ENCODE measurements around the gene ATP8B3.

The ATP8B3 gene

DNA sequence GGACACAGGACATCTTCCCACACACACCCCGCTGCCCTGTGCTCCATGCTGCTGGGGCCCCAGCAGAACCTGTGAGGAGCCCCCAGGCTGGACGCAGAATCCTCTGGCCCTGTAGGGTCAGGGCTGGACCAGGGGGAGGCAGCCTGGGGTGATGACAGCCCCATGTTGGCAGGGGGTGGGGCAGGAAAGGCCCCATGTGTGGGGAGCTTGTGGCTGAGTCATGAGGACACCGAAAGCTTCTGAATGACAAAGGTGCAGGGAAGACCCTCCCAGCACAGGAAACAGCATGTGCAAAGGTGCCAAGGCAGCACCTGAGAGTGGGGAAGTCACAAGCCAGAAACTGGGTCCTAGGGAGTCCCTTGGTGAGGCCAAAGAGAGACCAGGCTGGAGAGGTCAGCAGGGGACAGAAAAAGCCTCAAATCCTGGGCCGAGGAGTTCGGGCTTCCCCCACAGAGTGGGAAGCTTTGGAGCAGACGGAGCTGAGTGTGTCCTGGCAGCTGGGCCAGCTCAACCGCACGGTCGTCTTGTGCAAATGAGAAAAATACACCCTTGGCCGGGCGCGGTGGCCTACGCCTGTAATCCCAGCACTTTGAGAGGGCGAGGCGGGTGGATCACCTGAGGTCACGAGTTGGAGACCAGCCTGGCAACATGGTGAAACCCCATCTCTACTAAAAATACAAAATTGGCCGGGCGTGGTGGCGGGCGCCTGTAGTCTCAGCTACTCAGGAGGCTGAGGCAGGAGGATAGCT lies 17.5 kb downstream of the ATP8B3 start:
- no peaks in the 10 kb centered on the region for H3K79me2 ChIP-seq (ENCODE audit: insufficient read depth, low read length)
- H3K4me2 ChIP-seq (ENCODE audit: low read depth, low read length, poor library complexity, severe bottlenecking): no peak overlapping the region

GRCh38 chr19:1791879-1792278 lies 20.2 kb downstream of the ATP8B3 start:
- no peak overlapping the region for H3K4me2 ChIP-seq (ENCODE audit: low read depth, low read length, poor library complexity, severe bottlenecking)
- no peaks in the 10 kb centered on the region for H3K36me3 ChIP-seq (ENCODE audit: low read length)
- H3F3A ChIP-seq (ENCODE audit: insufficient read depth): no peaks in the 10 kb centered on the region
- no peaks in the 10 kb centered on the region for H4K20me1 ChIP-seq (ENCODE audit: low read depth, low read length)
- H3K79me2 ChIP-seq (ENCODE audit: insufficient read depth, low read length): no peaks in the 10 kb centered on the region
- no peak overlapping the region for H2AFZ ChIP-seq (ENCODE audit: low read depth, low read length, severe bottlenecking)
- H3K27ac ChIP-seq (ENCODE audit: low read depth, low read length): no peak overlapping the region
- H3K9ac ChIP-seq (ENCODE audit: low read length): no peak overlapping the region
- H3K9me3 ChIP-seq (ENCODE audit: insufficient read depth, low read length): no peaks in the 10 kb centered on the region
- H3K4me3 ChIP-seq (ENCODE audit: insufficient read depth, low read length, poor library complexity, severe bottlenecking): no peak overlapping the region
- no peaks in the 10 kb centered on the region for H3K27me3 ChIP-seq (ENCODE audit: low read length)
- H3K9me2 ChIP-seq (replicated peaks; ENCODE audit: insufficient read depth, low read length): no peaks in the 10 kb centered on the region
- TF ChIP-seq, protein P1, sequence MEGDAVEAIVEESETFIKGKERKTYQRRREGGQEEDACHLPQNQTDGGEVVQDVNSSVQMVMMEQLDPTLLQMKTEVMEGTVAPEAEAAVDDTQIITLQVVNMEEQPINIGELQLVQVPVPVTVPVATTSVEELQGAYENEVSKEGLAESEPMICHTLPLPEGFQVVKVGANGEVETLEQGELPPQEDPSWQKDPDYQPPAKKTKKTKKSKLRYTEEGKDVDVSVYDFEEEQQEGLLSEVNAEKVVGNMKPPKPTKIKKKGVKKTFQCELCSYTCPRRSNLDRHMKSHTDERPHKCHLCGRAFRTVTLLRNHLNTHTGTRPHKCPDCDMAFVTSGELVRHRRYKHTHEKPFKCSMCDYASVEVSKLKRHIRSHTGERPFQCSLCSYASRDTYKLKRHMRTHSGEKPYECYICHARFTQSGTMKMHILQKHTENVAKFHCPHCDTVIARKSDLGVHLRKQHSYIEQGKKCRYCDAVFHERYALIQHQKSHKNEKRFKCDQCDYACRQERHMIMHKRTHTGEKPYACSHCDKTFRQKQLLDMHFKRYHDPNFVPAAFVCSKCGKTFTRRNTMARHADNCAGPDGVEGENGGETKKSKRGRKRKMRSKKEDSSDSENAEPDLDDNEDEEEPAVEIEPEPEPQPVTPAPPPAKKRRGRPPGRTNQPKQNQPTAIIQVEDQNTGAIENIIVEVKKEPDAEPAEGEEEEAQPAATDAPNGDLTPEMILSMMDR (IDR thresholded peaks at IDR 0.05; ENCODE audit: insufficient read depth, low read length, poor library complexity, severe bottlenecking): no peak
- TF ChIP-seq EZH2phosphoT487 (conservative IDR thresholded peaks at IDR 0.05; ENCODE audit: low read length): no peak

More for the DNA sequence above, 17.5 kb downstream of the ATP8B3 start:
- H3F3A ChIP-seq (ENCODE audit: insufficient read depth): no peaks in the 10 kb centered on the region
- H3K4me3 ChIP-seq (ENCODE audit: insufficient read depth, low read length, poor library complexity, severe bottlenecking): no peak overlapping the region
- no peaks in the 10 kb centered on the region for H3K27me3 ChIP-seq (ENCODE audit: low read length)
- no peaks in the 10 kb centered on the region for H3K9me3 ChIP-seq (ENCODE audit: insufficient read depth, low read length)
- no peak overlapping the region for H3K27ac ChIP-seq (ENCODE audit: low read depth, low read length)
- no peaks in the 10 kb centered on the region for H4K20me1 ChIP-seq (ENCODE audit: low read depth, low read length)
- H3K9me2 ChIP-seq (replicated peaks; ENCODE audit: insufficient read depth, low read length): no peaks in the 10 kb centered on the region
- TF ChIP-seq, protein P1 (IDR thresholded peaks at IDR 0.05; ENCODE audit: insufficient read depth, low read length, poor library complexity, severe bottlenecking): no peak
- TF ChIP-seq EZH2phosphoT487 (conservative IDR thresholded peaks at IDR 0.05; ENCODE audit: low read length): no peak
- H3K36me3 ChIP-seq (ENCODE audit: low read length): no peaks in the 10 kb centered on the region
- H2AFZ ChIP-seq (ENCODE audit: low read depth, low read length, severe bottlenecking): no peak overlapping the region
- H3K9ac ChIP-seq (ENCODE audit: low read length): no peak overlapping the region

DNA sequence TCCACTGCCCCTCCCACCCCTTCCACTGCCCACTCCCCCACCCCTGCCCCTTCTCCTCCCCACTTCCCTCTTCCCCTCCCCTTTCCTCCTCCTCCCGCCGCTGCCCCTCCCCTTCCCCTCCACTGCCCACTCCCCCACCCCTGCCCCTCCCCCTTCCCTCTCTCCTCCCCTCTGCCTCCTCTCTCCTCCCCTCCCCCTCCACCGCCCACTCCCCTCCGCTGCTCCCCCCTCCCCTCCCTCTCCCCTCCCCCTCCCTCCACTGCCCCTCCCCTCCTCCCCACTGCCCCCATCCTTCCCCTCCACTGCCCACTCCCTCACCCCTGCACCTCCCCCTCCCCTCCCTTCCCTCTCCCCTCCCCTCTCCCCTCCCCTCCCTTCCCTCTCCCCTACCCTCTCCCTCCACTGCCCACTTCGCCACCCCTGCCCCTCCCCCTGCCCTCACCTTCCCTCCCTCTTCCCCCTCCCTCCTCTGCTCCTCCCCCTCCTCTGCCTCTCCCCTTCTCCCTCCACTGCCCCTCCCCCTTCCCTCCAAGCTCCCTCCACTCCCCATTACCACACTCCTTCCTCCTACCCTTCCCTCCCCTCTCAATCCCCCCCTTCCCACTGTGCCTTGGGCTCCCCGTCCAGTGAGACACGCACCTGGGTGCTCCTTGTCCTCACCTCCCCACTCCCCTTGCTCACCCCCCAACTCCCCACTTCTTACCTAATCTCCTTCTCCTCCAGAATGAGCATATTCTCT lies 21.9 kb downstream of the ATP8B3 start:
- Histone ChIP-seq H3F3A (ENCODE audit: insufficient read depth) (no peaks in the 10 kb centered on the region), H3K9ac (ENCODE audit: low read length) (no peak overlapping the region), H3K9me2 (replicated peaks; ENCODE audit: insufficient read depth, low read length) (no peaks in the 10 kb centered on the region), H3K79me2 (ENCODE audit: insufficient read depth, low read length) (no peaks in the 10 kb centered on the region), H3K36me3 (ENCODE audit: low read length) (no peaks in the 10 kb centered on the region), H3K4me3 (ENCODE audit: insufficient read depth, low read length, poor library complexity, severe bottlenecking) (no peak overlapping the region), H3K4me2 (ENCODE audit: low read depth, low read length, poor library complexity, severe bottlenecking) (no peak overlapping the region), H3K27me3 (ENCODE audit: low read length) (no peaks in the 10 kb centered on the region), H4K20me1 (ENCODE audit: low read depth, low read length) (no peaks in the 10 kb centered on the region), H3K27ac (ENCODE audit: low read depth, low read length) (no peak overlapping the region), H2AFZ (ENCODE audit: low read depth, low read length, severe bottlenecking) (no peak overlapping the region), H3K9me3 (ENCODE audit: insufficient read depth, low read length) (no peaks in the 10 kb centered on the region)
- TF ChIP-seq, protein P1 (IDR thresholded peaks at IDR 0.05; ENCODE audit: insufficient read depth, low read length, poor library complexity, severe bottlenecking): no peak
- TF ChIP-seq EZH2phosphoT487 (conservative IDR thresholded peaks at IDR 0.05; ENCODE audit: low read length): no peak

All from SU-DHL-6 (cell line).